IPS DF 4.7 (cell line): ENCODE measurements around the gene SLC5A5.
"Not testable (repeated sequence)": the region's sequence is repeated elsewhere in the genome, so short reads cannot be mapped to it uniquely, and the experiment has no call there.

Experiments
- DNase-seq: peaks from one replicate; pipeline ENCODE4 v3.0.0-alpha.2; 2013; ENCODE audit warnings: low spot score; ENCODE audit errors: extremely low read depth

The SLC5A5 gene

GRCh38 chr19:17871032-17871877 is 490 bp upstream of the SLC5A5 start:
- no peak for DNase-seq

GRCh38 chr19:17872251-17873001 is 681 bp downstream of the SLC5A5 start:
- no peak for DNase-seq

- no peak for DNase-seq
Observed at GRCh38 chr19:17873786-17874757, 2.3 kb downstream of the SLC5A5 start.

GRCh38 chr19:17874758-17875135 is 3.0 kb downstream of the SLC5A5 start:
- DNase-seq = no peak

DNA sequence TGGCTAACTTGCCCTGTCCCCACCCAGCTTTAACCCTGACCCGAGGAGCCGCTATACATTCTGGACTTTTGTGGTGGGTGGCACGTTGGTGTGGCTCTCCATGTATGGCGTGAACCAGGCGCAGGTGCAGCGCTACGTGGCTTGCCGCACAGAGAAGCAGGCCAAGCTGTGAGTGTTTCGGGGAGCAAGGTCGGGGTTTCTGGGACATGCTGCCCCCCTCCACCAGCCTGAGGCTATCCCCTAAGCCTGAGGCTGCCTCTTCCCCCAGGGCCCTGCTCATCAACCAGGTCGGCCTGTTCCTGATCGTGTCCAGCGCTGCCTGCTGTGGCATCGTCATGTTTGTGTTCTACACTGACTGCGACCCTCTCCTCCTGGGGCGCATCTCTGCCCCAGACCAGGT is 6.0 kb downstream of the SLC5A5 start:
- DNase-seq = no peak

- no peak for DNase-seq
Observed at GRCh38 chr19:17879466-17879865, 7.7 kb downstream of the SLC5A5 start.

- no peak for DNase-seq
Observed at GRCh38 chr19:17881701-17882100, 10.0 kb downstream of the SLC5A5 start.

DNA sequence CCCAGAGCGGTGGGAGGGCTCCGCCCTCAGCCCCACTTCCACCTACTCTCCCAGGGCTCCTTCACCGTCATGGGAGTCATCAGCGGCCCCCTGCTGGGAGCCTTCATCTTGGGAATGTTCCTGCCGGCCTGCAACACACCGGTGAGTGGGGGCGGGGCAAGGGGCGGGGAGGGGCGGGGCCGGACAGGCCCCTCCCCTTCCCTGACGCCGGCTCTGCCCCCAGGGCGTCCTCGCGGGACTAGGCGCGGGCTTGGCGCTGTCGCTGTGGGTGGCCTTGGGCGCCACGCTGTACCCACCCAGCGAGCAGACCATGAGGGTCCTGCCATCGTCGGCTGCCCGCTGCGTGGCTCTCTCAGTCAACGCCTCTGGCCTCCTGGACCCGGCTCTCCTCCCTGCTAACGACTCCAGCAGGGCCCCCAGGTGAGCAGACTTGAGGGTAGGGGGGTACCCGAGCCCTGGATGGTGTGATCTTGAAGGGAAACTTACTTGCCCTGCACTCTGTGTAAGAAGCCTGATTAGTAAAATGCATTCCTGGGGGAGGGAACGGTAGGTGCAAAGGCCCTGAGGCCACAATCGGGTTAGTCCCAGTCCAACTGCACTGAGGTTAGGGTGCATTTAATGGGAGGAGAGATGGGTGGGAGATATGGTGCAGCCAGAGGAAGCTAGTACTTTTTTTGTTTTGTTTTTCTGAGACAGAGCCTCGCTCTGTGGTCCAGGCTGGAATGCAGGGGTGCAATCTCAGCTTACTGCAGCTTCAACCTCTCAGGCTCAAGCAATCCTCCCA is 12.1 kb downstream of the SLC5A5 start:
- no peak for DNase-seq

DNA sequence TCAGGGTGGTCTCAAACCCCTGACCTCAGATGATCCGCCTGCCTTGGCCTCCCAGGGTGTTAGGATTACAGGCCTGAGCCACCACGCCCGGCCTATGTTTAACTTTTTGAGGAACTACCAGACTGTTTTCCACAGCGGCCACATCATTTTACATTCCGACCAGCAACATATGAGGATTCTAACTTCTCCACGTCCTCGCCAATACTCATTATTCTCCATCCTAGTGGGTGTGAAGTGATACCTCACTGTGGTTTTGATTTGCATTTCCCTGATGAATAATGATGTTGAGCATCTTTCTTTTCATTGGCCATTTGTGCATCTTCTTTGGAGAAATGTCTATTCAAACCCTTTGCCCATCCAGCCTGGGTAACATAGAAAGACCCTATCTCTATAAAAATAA is 14.8 kb downstream of the SLC5A5 start:
- no peak for DNase-seq

GRCh38 chr19:17887221-17887620 is 15.5 kb downstream of the SLC5A5 start:
- DNase-seq = not testable (repeated sequence)

DNA sequence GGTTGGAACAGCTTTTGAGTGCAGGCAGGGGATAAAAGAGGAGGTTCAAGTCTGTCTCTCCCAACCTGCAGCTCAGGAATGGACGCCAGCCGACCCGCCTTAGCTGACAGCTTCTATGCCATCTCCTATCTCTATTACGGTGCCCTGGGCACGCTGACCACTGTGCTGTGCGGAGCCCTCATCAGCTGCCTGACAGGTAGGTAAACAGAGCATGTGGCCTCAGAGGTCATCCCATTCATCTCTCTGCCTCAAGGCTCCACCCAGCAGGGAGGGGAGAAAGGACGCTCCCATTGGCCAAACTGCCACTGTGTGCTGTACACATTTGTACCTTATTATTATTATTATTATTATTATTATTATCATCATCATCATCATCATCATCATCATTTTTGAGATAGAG is 16.5 kb downstream of the SLC5A5 start:
- no peak for DNase-seq

GRCh38 chr19:17889609-17890214 is 18.0 kb downstream of the SLC5A5 start:
- DNase-seq = no peak

DNA sequence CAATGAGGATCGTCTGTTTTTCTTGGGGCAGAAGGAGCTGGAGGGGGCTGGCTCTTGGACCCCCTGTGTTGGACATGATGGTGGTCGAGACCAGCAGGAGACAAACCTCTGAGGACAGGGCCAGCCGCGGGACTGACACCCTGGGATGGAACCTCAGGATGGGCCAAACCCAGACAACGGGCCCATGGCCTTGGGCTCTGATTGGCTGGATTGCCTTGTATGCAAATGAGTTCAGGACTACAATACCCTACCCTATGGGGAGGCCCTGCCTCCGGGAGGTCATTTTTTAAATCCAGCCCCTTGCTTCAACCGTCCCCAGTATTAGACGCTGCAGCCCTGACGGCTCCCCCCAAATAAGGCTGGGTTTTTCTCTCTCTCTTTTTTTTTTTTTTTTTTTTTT is 22.0 kb downstream of the SLC5A5 start:
- no peak for DNase-seq

DNA sequence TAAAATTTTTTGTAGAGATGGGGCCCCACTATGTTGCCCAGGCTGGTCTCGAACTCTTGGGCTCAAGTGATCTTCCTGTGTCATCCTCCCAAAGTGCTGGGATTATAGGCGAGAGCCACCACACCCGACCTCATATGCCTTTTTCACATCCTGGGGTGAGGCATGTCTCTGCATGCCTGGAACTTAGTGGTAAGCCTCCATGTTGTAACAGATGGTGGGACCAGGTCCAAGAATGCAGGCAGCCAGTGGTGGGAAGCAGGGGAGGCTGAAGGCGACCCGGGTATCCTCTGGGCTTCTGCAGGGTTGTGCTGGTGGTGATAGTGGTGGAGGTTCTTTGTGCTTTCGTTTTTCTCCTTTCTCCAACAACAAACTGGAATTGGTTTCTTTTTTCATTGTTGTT is 31.0 kb downstream of the SLC5A5 start:
- DNase-seq = no peak

GRCh38 chr19:17908244-17908643 is 36.5 kb downstream of the SLC5A5 start:
- DNase-seq = no peak

GRCh38 chr19:17909003-17909732 is 37.4 kb downstream of the SLC5A5 start:
- DNase-seq = no peak

- no peak for DNase-seq
Observed at GRCh38 chr19:17910791-17911360, 39.1 kb downstream of the SLC5A5 start.

DNA sequence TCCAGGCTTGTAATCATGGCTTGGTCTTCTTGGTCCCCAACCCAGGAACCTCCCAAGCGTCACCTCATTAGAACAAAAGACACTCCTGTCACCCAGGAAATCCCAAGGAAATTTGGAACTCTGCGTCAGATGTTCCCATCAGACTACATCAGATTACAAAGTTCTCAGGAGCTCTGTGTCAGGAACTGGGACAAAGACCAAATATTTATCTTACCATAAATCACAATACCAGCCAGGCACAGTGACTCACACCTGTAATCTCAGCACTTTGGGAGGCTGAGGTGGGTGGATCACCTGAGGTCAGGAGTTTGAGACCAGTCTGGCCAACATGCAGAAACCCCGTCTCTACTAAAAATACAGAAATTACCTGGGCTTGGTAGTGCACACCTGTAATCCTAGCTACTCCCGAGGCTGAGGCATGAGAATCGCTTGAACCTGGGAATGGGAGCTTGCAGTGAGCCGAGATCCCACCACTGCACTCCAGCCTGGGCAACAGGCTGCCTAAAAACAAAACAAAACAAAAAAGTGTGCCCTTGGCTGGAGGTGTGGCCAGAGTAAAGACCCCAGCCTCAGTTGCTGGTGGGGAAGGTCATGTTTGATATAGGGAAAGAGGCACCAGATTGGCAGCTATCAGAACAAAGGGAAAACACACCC is 44.3 kb downstream of the SLC5A5 start:
- no peak for DNase-seq

DNA sequence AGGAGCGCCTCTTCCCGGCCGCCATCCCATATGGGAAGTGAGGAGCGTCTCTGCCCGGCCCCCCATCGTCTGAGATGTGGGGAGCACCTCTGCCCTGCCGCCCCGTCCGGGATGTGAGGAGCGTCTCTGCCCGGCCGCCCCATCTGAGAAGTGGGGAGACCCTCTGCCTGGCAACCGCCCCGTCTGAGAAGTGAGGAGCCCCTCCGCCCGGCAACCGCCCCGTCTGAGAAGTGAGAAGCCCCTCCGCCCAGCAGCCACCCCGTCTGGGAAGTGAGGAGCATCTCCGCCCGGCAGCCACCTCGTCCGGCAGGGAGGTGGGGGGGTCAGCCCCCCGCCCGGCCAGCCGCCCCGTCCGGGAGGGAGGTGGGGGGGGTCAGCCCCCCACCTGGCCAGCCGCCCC is 46.4 kb downstream of the SLC5A5 start:
- DNase-seq = not testable (repeated sequence)
